ENCODE results near the gene RNU1-2. TPM values are rescaled to one million over a fixed set of nuclear protein-coding genes. Genes with fewer than 3 reads are reported as not detected.
"Not testable (repeated sequence)": the region's sequence is repeated elsewhere in the genome, so short reads cannot be mapped to it uniquely, and the experiment has no call there.

Gene RNU1-2
- total RNA-seq = 8,605 TPM
- polyA plus RNA-seq (ENCODE audit: insufficient read depth, low read depth, low replicate concordance) = 26.8 TPM
- long read RNA-seq, donor 1 = 0 reads
- long read RNA-seq, donor 2 = 0 reads
- long read RNA-seq, donor 3 = 0 reads
- long read RNA-seq, donor 4 = 0 reads
- long read RNA-seq, donor 5 = 0 reads
- long read RNA-seq, donor 6 = 0 reads
- long read RNA-seq, donor 7 = 0 reads
- long read RNA-seq, donor 8, partial matches to known transcripts = 0 of 1 reads
- long read RNA-seq, donor 8, other reads (novel, unspliced or antisense) = 0 of 1 reads
- long read RNA-seq, donor 9 = 0 reads
- long read RNA-seq, donor 10, partial matches to known transcripts = 0 of 1 reads
- long read RNA-seq, donor 10, other reads (novel, unspliced or antisense) = 0 of 1 reads

GRCh38 chr1:16895598-16896315, at the start of gene RNU1-2:
TSS of gene RNU1-2 (plus strand) at chr1:16895980.
- DNase-seq (peak; percentile 86 to 97 (median 95)), FAIRE-seq (peak; percentile 86)
- intact Hi-C loops (cut with DNase I); H3K9me3 ChIP-seq (ENCODE audit: control insufficient read depth in 2 of 3, insufficient read depth in 1 of 3, low read length in 3 of 3); H3K27me3 ChIP-seq (ENCODE audit: control insufficient read depth, insufficient read depth, low read length); H3K36me3 ChIP-seq (ENCODE audit: control insufficient read depth in 2 of 3, insufficient read depth in 3 of 3, low read length in 3 of 3); H3K4me1 ChIP-seq (ENCODE audit: control insufficient read depth in 2 of 3, insufficient read depth in 2 of 3, low read depth in 1 of 3, low read length in 3 of 3): not testable (repeated sequence)
- Histone ChIP-seq H3K27ac (ENCODE audit: low read depth in 2 of 2, low read length in 2 of 2) (peak within 1 kb of the TSS; percentile 90 to 95), H3K4me3 (ENCODE audit: low read length in 3 of 3) (peak within 1 kb of the TSS; percentile 42 to 64 (median 62)), H3K9ac (ENCODE audit: low read length in 3 of 3) (peak within 1 kb of the TSS; percentile 11 to 65 (median 49))

GRCh38 chr1:16856201-16856600, 39.6 kb upstream of the RNU1-2 start:
- H3K36me3 ChIP-seq (ENCODE audit: control insufficient read depth in 2 of 3, insufficient read depth in 3 of 3, low read length in 3 of 3); FAIRE-seq; H3K4me3 ChIP-seq (ENCODE audit: low read length in 3 of 3); H3K9ac ChIP-seq (ENCODE audit: low read length in 3 of 3); H3K27ac ChIP-seq (ENCODE audit: low read depth in 2 of 2, low read length in 2 of 2); H3K27me3 ChIP-seq (ENCODE audit: control insufficient read depth, insufficient read depth, low read length); H3K9me3 ChIP-seq (ENCODE audit: control insufficient read depth in 2 of 3, insufficient read depth in 1 of 3, low read length in 3 of 3); DNase-seq; intact Hi-C loops (cut with DNase I); H3K4me1 ChIP-seq (ENCODE audit: control insufficient read depth in 2 of 3, insufficient read depth in 2 of 3, low read depth in 1 of 3, low read length in 3 of 3): not testable (repeated sequence)

- not testable (repeated sequence) for DNase-seq; H3K27ac ChIP-seq (ENCODE audit: low read depth in 2 of 2, low read length in 2 of 2); FAIRE-seq
These were observed 36.4 kb upstream of the RNU1-2 start for GRCh38 chr1:16859167-16860041.

GRCh38 chr1:16860048-16860447, 35.7 kb upstream of the RNU1-2 start:
- H3K9ac ChIP-seq (ENCODE audit: low read length in 3 of 3); FAIRE-seq; H3K9me3 ChIP-seq (ENCODE audit: control insufficient read depth in 2 of 3, insufficient read depth in 1 of 3, low read length in 3 of 3); H3K27me3 ChIP-seq (ENCODE audit: control insufficient read depth, insufficient read depth, low read length); H3K36me3 ChIP-seq (ENCODE audit: control insufficient read depth in 2 of 3, insufficient read depth in 3 of 3, low read length in 3 of 3); H3K27ac ChIP-seq (ENCODE audit: low read depth in 2 of 2, low read length in 2 of 2); intact Hi-C loops (cut with DNase I); H3K4me1 ChIP-seq (ENCODE audit: control insufficient read depth in 2 of 3, insufficient read depth in 2 of 3, low read depth in 1 of 3, low read length in 3 of 3); H3K4me3 ChIP-seq (ENCODE audit: low read length in 3 of 3); DNase-seq: not testable (repeated sequence)

More at GRCh38 chr1:16859167-16860041, 36.4 kb upstream of the RNU1-2 start:
- H3K4me3 ChIP-seq (ENCODE audit: low read length in 3 of 3); H3K9ac ChIP-seq (ENCODE audit: low read length in 3 of 3); H3K27me3 ChIP-seq (ENCODE audit: control insufficient read depth, insufficient read depth, low read length); H3K9me3 ChIP-seq (ENCODE audit: control insufficient read depth in 2 of 3, insufficient read depth in 1 of 3, low read length in 3 of 3); intact Hi-C loops (cut with DNase I); H3K4me1 ChIP-seq (ENCODE audit: control insufficient read depth in 2 of 3, insufficient read depth in 2 of 3, low read depth in 1 of 3, low read length in 3 of 3); H3K36me3 ChIP-seq (ENCODE audit: control insufficient read depth in 2 of 3, insufficient read depth in 3 of 3, low read length in 3 of 3): not testable (repeated sequence)

- intact Hi-C loops (cut with DNase I); FAIRE-seq; H3K9ac ChIP-seq (ENCODE audit: low read length in 3 of 3); H3K4me3 ChIP-seq (ENCODE audit: low read length in 3 of 3); H3K36me3 ChIP-seq (ENCODE audit: control insufficient read depth in 2 of 3, insufficient read depth in 3 of 3, low read length in 3 of 3); H3K9me3 ChIP-seq (ENCODE audit: control insufficient read depth in 2 of 3, insufficient read depth in 1 of 3, low read length in 3 of 3); H3K27me3 ChIP-seq (ENCODE audit: control insufficient read depth, insufficient read depth, low read length); DNase-seq; H3K27ac ChIP-seq (ENCODE audit: low read depth in 2 of 2, low read length in 2 of 2); H3K4me1 ChIP-seq (ENCODE audit: control insufficient read depth in 2 of 3, insufficient read depth in 2 of 3, low read depth in 1 of 3, low read length in 3 of 3): not testable (repeated sequence)
These were observed 33.9 kb upstream of the RNU1-2 start for GRCh38 chr1:16861832-16862245.

- H3K27me3 ChIP-seq (ENCODE audit: control insufficient read depth, insufficient read depth, low read length); H3K27ac ChIP-seq (ENCODE audit: low read depth in 2 of 2, low read length in 2 of 2); H3K9ac ChIP-seq (ENCODE audit: low read length in 3 of 3); H3K9me3 ChIP-seq (ENCODE audit: control insufficient read depth in 2 of 3, insufficient read depth in 1 of 3, low read length in 3 of 3); H3K4me3 ChIP-seq (ENCODE audit: low read length in 3 of 3); intact Hi-C loops (cut with DNase I); H3K36me3 ChIP-seq (ENCODE audit: control insufficient read depth in 2 of 3, insufficient read depth in 3 of 3, low read length in 3 of 3); FAIRE-seq; H3K4me1 ChIP-seq (ENCODE audit: control insufficient read depth in 2 of 3, insufficient read depth in 2 of 3, low read depth in 1 of 3, low read length in 3 of 3): not testable (repeated sequence)
- peak in 1 of 5 donors; percentile 60 for DNase-seq
These were observed 33.4 kb upstream of the RNU1-2 start for GRCh38 chr1:16862415-16862814.

- DNase-seq = not testable (repeated sequence)
These were observed 32.8 kb upstream of the RNU1-2 start for GRCh38 chr1:16863024-16863423.

More at GRCh38 chr1:16863024-16863423, 32.8 kb upstream of the RNU1-2 start:
- H3K27me3 ChIP-seq (ENCODE audit: control insufficient read depth, insufficient read depth, low read length); H3K27ac ChIP-seq (ENCODE audit: low read depth in 2 of 2, low read length in 2 of 2); H3K9ac ChIP-seq (ENCODE audit: low read length in 3 of 3); H3K4me3 ChIP-seq (ENCODE audit: low read length in 3 of 3); H3K9me3 ChIP-seq (ENCODE audit: control insufficient read depth in 2 of 3, insufficient read depth in 1 of 3, low read length in 3 of 3); H3K36me3 ChIP-seq (ENCODE audit: control insufficient read depth in 2 of 3, insufficient read depth in 3 of 3, low read length in 3 of 3); intact Hi-C loops (cut with DNase I); H3K4me1 ChIP-seq (ENCODE audit: control insufficient read depth in 2 of 3, insufficient read depth in 2 of 3, low read depth in 1 of 3, low read length in 3 of 3); FAIRE-seq: not testable (repeated sequence)
